H1 (cell line): Measurements from ENCODE around the gene DNAJC19. TPM values are rescaled to one million over a fixed set of nuclear protein-coding genes. Genes with fewer than 3 reads are reported as not detected.

Source experiments
- polyA plus RNA-seq, 7 experiments: library from polyadenylated mRNA; depleted of rRNA in 3 of 7; stranded (reverse) in 5 of 7; unstranded in 2 of 7; fragments of >200 nt in 5 of 7; fragments of 200-250 nt in 2 of 7; gene quantifications; 1 replicate in 5 of 7; 2 replicates in 1 of 7; 4 replicates in 1 of 7; pipeline versions ENCODE4 v1.2.1 to v1.2.3, GENCODE V29; 2011 to 2013; ENCODE audit warnings: missing spikeins in 2 of 7, mixed read lengths in 2 of 7
- total RNA-seq: library from RNA; stranded (reverse); fragmentation: NEBNext Ultra II Directional; extraction: Animal tissue kit (Norgen Biotek cat#: 25700); gene quantifications from 2 replicates; pipeline ENCODE4 v1.2.1, GENCODE V29; 2021

DNAJC19 gene
- total and polyA plus RNA-seq, 2 of the 8 experiments (the other 6 are each of a cell fraction or from before 2014, with no cell fraction given), result 62.4 to 90.9 TPM

Other genes with a start within 250 kb of the DNAJC19 start
- gene FXR1, start 77.1 kb downstream of the DNAJC19 start, total RNA-seq, result 264 and 283 TPM in 2 replicates
- gene FXR1, start 77.1 kb downstream of the DNAJC19 start, polyA plus RNA-seq (2011; rRNA removed), result 80.4 and 108 TPM in 2 replicates